IPS DF 19.7 (cell line): ENCODE results near the gene ZNG1B.
"Not testable (repeated sequence)": the region's sequence is repeated elsewhere in the genome, so short reads cannot be mapped to it uniquely, and the experiment has no call there.

Experiments
- DNase-seq: peaks from one replicate; pipeline ENCODE4 v3.0.0-alpha.2; 2013; ENCODE audit warnings: low read depth, low spot score

The ZNG1B gene

GRCh38 chr2:113503094-113504042 is 65.9 kb downstream of the ZNG1B start:
- DNase-seq: not testable (repeated sequence)

- DNase-seq: not testable (repeated sequence)
Measured at GRCh38 chr2:113504081-113504480, 66.6 kb downstream of the ZNG1B start.

- DNase-seq: not testable (repeated sequence)
Measured at GRCh38 chr2:113507394-113508140, 70.1 kb downstream of the ZNG1B start.

- not testable (repeated sequence) for DNase-seq
Measured at GRCh38 chr2:113508187-113508586, 70.7 kb downstream of the ZNG1B start.

GRCh38 chr2:113510913-113511312 is 73.4 kb downstream of the ZNG1B start:
- not testable (repeated sequence) for DNase-seq

GRCh38 chr2:113511859-113512258 is 74.4 kb downstream of the ZNG1B start:
- not testable (repeated sequence) for DNase-seq

- not testable (repeated sequence) for DNase-seq
Measured at GRCh38 chr2:113515457-113515856, 78.0 kb downstream of the ZNG1B start.

- not testable (repeated sequence) for DNase-seq
Measured at GRCh38 chr2:113515995-113516394, 78.5 kb downstream of the ZNG1B start.

GRCh38 chr2:113517025-113517424 is 79.5 kb downstream of the ZNG1B start:
- not testable (repeated sequence) for DNase-seq

- DNase-seq: not testable (repeated sequence)
Measured at GRCh38 chr2:113520837-113521236, 83.3 kb downstream of the ZNG1B start.

GRCh38 chr2:113521492-113521891 is 84.0 kb downstream of the ZNG1B start:
- DNase-seq: not testable (repeated sequence)

- DNase-seq: not testable (repeated sequence)
Measured at GRCh38 chr2:113524986-113525385, 87.5 kb downstream of the ZNG1B start.

- DNase-seq: not testable (repeated sequence)
Measured at GRCh38 chr2:113527350-113528045, 90.0 kb downstream of the ZNG1B start.

- DNase-seq: not testable (repeated sequence)
Measured at GRCh38 chr2:113528126-113528525, 90.6 kb downstream of the ZNG1B start.

GRCh38 chr2:113528904-113529303 is 91.4 kb downstream of the ZNG1B start:
- not testable (repeated sequence) for DNase-seq

GRCh38 chr2:113532991-113533390 is 95.5 kb downstream of the ZNG1B start:
- DNase-seq: not testable (repeated sequence)

GRCh38 chr2:113536573-113536972 is 99.1 kb downstream of the ZNG1B start:
- not testable (repeated sequence) for DNase-seq

- DNase-seq: not testable (repeated sequence)
Measured at GRCh38 chr2:113540834-113541203, 103.3 kb downstream of the ZNG1B start.

- DNase-seq: not testable (repeated sequence)
Measured at GRCh38 chr2:113541204-113541975, 103.9 kb downstream of the ZNG1B start.

GRCh38 chr2:113541976-113542485 is 104.5 kb downstream of the ZNG1B start:
- not testable (repeated sequence) for DNase-seq

GRCh38 chr2:113542529-113542928 is 105.0 kb downstream of the ZNG1B start:
- not testable (repeated sequence) for DNase-seq
